HAP-1 (cell line): ENCODE results near the gene AP5B1.

Experiments
- DNase-seq, 2 experiments: peaks; one replicate each; pipeline ENCODE4 v3.0.0-alpha.2; 2016 to 2020; ENCODE audit warnings: low spot score in 2 of 2
- H3K27me3 ChIP-seq: fragments of 250-450 bp; sonication (Bioruptor Pico); 2 replicates; pipeline ENCODE4 v1.5.1; 2020; ENCODE audit warnings: low read depth, mild to moderate bottlenecking, moderate library complexity
- H3K36me3 ChIP-seq: fragments of 250-450 bp; sonication (Bioruptor Pico); replicated peaks from 2 replicates; pipeline ENCODE4 v1.5.1; 2020; ENCODE audit warnings: mild to moderate bottlenecking
- H3K4me1 ChIP-seq: fragments of 250-450 bp; sonication (Bioruptor Pico); 2 replicates; pipeline ENCODE4 v1.5.1; 2020; ENCODE audit warnings: mild to moderate bottlenecking
- H3K4me3 ChIP-seq: fragments of 250-450 bp; sonication (Bioruptor Pico); 2 replicates; pipeline ENCODE4 v1.5.1; 2020; ENCODE audit warnings: mild to moderate bottlenecking, moderate library complexity
- H3K9me3 ChIP-seq: fragments of 250-450 bp; sonication (Bioruptor Pico); 2 replicates; pipeline ENCODE4 v1.5.1; 2020; ENCODE audit warnings: mild to moderate bottlenecking, moderate library complexity
- in situ Hi-C: fragments of 300-500 bp; cut with MboI; formaldehyde crosslinking; loops from 3 replicates; pipeline ENCODE4 v1.14.3; 2020; ENCODE audit warnings: low sequenced_read_pairs, inconsistent platforms, mixed read lengths

The AP5B1 gene

DNA sequence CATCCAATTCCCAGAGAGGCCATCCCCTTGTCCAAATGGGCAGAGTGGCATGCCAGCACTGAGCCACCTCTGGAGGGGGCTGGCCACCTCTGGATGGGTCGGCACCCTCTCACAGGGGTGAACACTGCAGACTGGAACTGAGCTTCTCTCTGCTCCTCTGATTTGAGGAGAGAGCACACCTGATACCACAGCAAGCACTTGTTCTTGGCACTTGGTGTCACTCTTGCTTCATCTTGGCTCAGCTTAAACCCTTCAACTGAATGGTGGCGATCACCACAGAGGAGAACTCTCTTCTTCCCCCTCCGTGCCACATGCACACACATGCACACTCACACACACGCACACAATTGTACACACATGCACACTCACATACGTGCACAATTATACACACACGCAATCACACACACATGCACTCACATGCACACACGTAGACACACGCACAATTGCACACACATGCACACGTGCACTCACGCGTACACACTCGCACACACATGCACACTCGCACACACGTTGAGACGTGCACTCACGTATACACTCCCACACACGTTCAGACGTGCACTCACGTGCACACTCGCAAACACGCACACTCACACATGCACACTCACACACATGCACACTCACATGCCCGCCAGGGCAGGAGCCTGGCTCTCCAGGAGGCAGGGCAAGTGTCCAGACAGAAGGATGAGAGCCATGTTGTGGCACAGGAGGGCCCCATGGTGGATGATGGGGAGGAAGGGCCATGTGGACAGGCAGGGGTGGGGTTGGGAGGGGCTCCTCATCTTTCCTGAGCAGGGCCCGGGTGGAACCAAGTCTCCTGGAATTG, 29.5 kb upstream of the AP5B1 start:
- DNase-seq = no peak
- H3K36me3 ChIP-seq = no peaks in the 10 kb centered on the region
- H3K4me1 ChIP-seq = no peaks in the 10 kb centered on the region
- in situ Hi-C loops = no loop called here
- H3K27me3 ChIP-seq = no peaks in the 10 kb centered on the region
- H3K9me3 ChIP-seq = no peaks in the 10 kb centered on the region
- H3K4me3 ChIP-seq = no peak overlapping the region

- no peaks in the 10 kb centered on the region for H3K4me1 ChIP-seq
- no peak overlapping the region for H3K4me3 ChIP-seq
- no peaks in the 10 kb centered on the region for H3K9me3 ChIP-seq
- no peak for DNase-seq
- no peaks in the 10 kb centered on the region for H3K36me3 ChIP-seq
- no peaks in the 10 kb centered on the region for H3K27me3 ChIP-seq
- in situ Hi-C loops = no loop called here
Observed at GRCh38 chr11:65809496-65809895, 28.7 kb upstream of the AP5B1 start.

DNA sequence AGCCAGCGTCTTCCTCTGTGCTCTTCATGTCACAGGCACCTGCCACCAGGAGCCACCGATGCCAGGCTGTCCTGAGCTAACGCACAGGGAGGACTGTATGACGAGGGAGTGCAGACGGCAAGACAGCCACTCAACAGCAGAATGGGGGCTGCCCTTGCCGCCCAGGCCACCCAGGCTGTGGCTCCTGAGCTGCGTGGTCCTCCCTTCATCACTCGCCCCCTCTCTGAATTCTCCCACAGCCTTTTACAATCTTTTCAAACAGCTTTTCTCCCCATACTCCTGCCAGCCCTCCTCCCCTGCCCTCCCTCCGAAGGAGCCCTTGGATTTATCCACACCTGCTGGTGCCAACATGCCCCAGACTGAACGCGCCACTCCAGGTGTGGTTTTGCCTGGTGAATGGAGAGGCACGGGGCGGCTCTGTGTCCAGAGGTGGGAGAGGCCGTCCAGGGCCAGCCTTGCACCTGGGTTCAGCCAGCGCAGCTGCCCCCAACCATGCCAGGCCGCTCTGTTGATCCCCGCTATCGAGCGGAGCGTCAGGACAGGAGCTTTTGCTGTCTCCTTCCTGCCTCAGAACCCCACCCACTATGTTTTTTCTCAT, 28.1 kb upstream of the AP5B1 start:
- no peak for DNase-seq
- no peaks in the 10 kb centered on the region for H3K4me1 ChIP-seq
- no peak overlapping the region for H3K4me3 ChIP-seq
- no peaks in the 10 kb centered on the region for H3K36me3 ChIP-seq
- no peaks in the 10 kb centered on the region for H3K9me3 ChIP-seq
- no peaks in the 10 kb centered on the region for H3K27me3 ChIP-seq
- in situ Hi-C loops = no loop called here

DNA sequence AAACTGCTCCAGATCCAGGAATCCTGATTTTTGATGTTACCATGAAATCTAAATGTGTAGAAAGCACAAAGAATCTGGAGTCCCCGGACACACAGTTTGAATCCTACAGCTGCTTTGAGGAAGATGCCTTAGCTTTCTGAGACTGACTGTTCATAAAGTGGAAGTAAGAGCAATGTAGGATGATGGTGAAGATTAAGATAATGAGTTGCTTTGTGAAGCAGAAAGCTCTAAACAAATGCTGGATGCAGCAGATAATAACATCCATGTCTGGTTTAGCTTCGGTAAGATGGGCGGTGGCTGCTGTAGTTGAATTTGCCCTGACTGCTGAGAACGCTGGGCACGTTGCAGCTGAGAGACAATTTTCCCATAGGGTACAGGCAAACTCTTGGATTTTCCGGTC, 26.2 kb upstream of the AP5B1 start:
- no peaks in the 10 kb centered on the region for H3K9me3 ChIP-seq

GRCh38 chr11:65803797-65804492, 23.2 kb upstream of the AP5B1 start:
- H3K9me3 ChIP-seq = no peaks in the 10 kb centered on the region
- in situ Hi-C loops = no loop called here
- H3K36me3 ChIP-seq = no peaks in the 10 kb centered on the region
- DNase-seq = no peak
- H3K27me3 ChIP-seq = no peaks in the 10 kb centered on the region
- no peaks in the 10 kb centered on the region for H3K4me1 ChIP-seq
- H3K4me3 ChIP-seq = no peak overlapping the region

More for the DNA sequence above, 26.2 kb upstream of the AP5B1 start:
- Histone ChIP-seq H3K4me3 (no peak overlapping the region), H3K27me3 (no peaks in the 10 kb centered on the region), H3K4me1 (no peaks in the 10 kb centered on the region), H3K36me3 (no peaks in the 10 kb centered on the region)
- no peak for DNase-seq
- in situ Hi-C loops = no loop called here

DNA sequence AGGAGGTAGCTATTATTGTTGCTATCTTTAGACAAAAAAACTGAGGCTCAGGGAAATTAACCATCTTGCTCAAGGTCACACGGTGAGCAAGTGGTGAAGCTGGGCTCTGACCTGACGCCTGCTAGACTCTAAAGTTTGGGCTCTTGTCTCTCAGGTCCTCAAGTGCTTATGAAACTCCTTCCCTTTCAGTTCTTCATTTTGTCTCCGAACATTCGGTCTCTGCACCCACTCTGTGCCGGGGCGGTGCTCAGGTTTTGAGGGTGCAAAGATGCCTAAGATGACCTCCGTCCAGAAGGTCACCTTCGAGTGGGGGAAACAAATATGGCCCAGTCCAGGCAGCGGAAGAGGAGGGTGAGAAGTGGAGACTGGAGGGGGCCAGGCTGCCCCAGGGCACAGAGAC, 22.1 kb upstream of the AP5B1 start:
- no peak overlapping the region for H3K4me3 ChIP-seq
- no peaks in the 10 kb centered on the region for H3K27me3 ChIP-seq
- H3K4me1 ChIP-seq = no peaks in the 10 kb centered on the region
- no peaks in the 10 kb centered on the region for H3K36me3 ChIP-seq
- H3K9me3 ChIP-seq = no peaks in the 10 kb centered on the region
- no peak for DNase-seq
- in situ Hi-C loops = no loop called here

DNA sequence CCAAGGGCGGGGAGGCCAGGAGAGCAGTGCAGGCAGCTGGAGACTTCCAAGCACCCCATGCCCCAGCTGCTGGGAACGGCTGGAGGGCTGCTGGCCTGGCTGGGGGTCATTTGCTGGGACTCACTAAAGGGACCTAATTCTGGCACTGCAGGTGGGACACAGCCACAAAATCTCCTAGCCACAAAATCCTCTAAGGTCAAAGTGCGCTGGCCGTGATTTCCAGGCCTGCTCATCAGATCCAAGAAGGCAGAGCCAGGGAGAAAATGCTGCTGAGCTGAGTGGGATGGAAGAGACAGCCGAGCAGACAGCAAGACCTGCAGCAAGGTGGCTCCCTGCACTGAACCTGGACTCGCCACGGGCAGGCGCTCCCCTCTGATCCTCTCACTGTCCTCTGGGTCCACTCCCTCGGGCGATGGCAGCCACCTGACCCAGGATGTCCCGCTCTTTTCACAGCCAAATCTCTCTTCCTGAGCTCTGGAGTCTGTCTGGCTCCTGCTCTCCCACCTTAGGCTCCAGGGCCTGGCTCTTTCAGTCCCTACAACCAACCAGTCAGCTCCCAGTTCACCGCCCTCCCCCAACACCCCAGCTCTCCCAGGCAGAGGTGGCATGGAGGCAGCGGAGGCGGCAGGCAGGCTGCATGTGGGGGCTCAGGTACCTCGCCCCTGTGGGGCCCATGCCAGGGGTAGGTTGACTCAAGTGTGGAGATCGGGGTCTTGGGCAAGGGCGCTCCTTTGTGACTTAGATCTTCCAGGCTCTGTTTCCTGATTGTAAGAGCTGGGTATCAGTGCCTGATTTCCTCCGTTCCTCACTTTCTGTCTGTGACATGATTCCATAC, 20.6 kb upstream of the AP5B1 start:
- Histone ChIP-seq H3K4me3 (no peak overlapping the region), H3K27me3 (no peaks in the 10 kb centered on the region), H3K36me3 (no peaks in the 10 kb centered on the region), H3K4me1 (no peaks in the 10 kb centered on the region), H3K9me3 (no peaks in the 10 kb centered on the region)
- in situ Hi-C loops = no loop called here
- DNase-seq = no peak

- Histone ChIP-seq H3K9me3 (no peaks in the 10 kb centered on the region), H3K4me1 (no peaks in the 10 kb centered on the region), H3K27me3 (no peaks in the 10 kb centered on the region), H3K4me3 (no peak overlapping the region), H3K36me3 (no peaks in the 10 kb centered on the region)
- DNase-seq = no peak
- in situ Hi-C loops = no loop called here
Observed at GRCh38 chr11:65798882-65799281, 18.1 kb upstream of the AP5B1 start.

DNA sequence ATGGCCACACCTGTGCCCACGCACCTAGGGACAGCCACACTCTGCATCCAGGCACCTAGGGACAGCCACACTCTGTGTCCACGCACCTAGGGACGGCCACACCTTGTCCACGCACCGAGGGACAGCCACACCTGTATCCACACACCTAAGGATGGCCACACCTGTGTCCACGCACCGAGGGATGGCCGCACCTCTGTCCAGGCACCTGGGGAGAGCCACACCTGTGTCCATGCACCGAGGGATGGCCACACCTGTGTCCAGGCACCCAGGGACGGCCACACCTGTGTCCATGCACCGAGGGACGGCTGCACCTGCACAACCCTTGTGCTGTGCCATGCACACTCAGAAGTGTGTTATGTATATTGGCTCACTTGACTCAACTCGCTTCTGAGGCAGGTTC, 16.9 kb upstream of the AP5B1 start:
- Histone ChIP-seq H3K4me1 (no peaks in the 10 kb centered on the region), H3K36me3 (no peaks in the 10 kb centered on the region), H3K27me3 (no peaks in the 10 kb centered on the region), H3K4me3 (no peak overlapping the region), H3K9me3 (no peaks in the 10 kb centered on the region)
- in situ Hi-C loops = no loop called here
- no peak for DNase-seq

DNA sequence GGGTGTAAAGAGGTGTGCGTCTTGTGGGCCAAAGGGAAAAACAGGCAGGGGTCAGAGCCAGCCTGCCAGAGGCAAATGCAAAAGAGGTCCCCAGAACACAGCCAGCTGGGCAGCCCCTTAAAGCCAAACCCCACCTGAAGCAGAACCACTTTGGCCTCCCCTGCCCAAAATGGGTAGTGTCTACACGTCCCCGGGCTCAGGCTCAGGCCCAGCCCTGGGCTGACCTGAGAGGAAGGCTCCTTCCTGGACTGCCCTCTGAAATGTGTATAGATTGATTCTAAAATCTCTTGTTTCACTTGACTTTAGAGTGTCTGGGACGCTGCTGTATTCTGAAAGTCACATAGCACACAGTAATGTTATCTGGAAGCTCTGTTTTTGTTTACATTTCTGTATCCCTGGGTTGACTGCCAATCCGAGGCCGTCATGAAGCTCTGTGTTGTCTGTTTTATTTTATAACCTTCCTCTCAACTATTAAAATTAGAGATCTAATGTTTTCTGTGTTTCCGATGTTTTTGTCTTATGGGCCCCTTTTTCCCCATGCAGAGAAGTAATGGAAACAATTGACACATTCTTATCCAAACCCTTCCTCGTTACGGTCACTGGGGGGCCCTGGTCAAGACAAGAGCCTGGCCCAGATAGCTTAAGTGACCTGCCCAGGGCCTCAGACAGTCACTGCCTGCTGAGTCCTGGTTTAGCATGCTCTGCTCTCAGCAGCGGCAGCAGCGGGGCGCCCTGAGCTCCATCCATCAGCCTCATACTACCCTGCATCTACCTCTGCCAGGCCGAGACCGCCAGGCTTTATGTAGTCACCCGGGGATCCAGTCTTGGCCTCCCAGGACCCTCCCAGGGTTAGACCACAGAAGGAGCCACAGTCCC, 16.2 kb upstream of the AP5B1 start:
- in situ Hi-C loops = no loop called here
- no peaks in the 10 kb centered on the region for H3K27me3 ChIP-seq
- H3K36me3 ChIP-seq = no peaks in the 10 kb centered on the region
- no peaks in the 10 kb centered on the region for H3K9me3 ChIP-seq
- H3K4me3 ChIP-seq = no peak overlapping the region
- no peaks in the 10 kb centered on the region for H3K4me1 ChIP-seq
- no peak for DNase-seq

GRCh38 chr11:65794570-65795510, 14.1 kb upstream of the AP5B1 start:
- no peaks in the 10 kb centered on the region for H3K4me1 ChIP-seq
- no peak for DNase-seq
- in situ Hi-C loops = no loop called here
- no peaks in the 10 kb centered on the region for H3K36me3 ChIP-seq
- no peaks in the 10 kb centered on the region for H3K27me3 ChIP-seq
- no peaks in the 10 kb centered on the region for H3K9me3 ChIP-seq
- no peak overlapping the region for H3K4me3 ChIP-seq
